HepG2 (cell line): ENCODE results near the gene MAP10. TPM values are rescaled to one million over a fixed set of nuclear protein-coding genes. Genes with fewer than 3 reads are reported as not detected.

Experiments
- ATAC-seq: fragments of 200-7000 bp; cut with Tn5 transposase; 3 replicates; pipeline ENCODE4 v1.9.1; 2020; ENCODE audit warnings: mild to moderate bottlenecking, moderate library complexity
- BruUV-seq: library from RNA; stranded (reverse); fragments of 400-500 nt; replicated peaks from 2 replicates; lab custom pipeline; 2021; lab: Mats Ljungman, UMichigan
- CTCF ChIA-PET: fragments of 300-600 bp; formaldehyde crosslinking; extraction: SDS; loops from one replicate; lab custom pipeline; 2021; ENCODE audit warnings: low total read pairs, inconsistent platforms, low intra/inter-chr PET ratio; lab: Yijun Ruan, JAX
- POLR2A ChIA-PET: fragments of 350-600 bp; sonication (Branson Sonifier 250); formaldehyde crosslinking; loops from one replicate; lab custom pipeline; 2020; ENCODE audit warnings: antibody characterized with exemption, inconsistent platforms; lab: Yijun Ruan, JAX
- DNase-seq: peaks from one replicate; pipeline ENCODE4 v3.0.0-alpha.2; 2015; ENCODE audit warnings: low spot score
- FAIRE-seq: peaks from 3 replicates; lab custom pipeline; 2011; peaks lifted over from hg19 to GRCh38; lab: Jason Lieb, UNC
- H2AFZ ChIP-seq: one replicate; pipeline ENCODE4 v1.6.1; 2011; ENCODE audit warnings: low read length, inconsistent platforms
- H3K27ac ChIP-seq: fragments of 300-600 bp; 3 replicates; pipeline ENCODE4 v1.8.0; 2011; ENCODE audit warnings: mixed run types, mild to moderate bottlenecking, mixed read lengths, low read length, inconsistent platforms; ENCODE audit not compliant: insufficient read depth; ENCODE audit errors: extremely low read length
- H3K27me3 ChIP-seq, 2 experiments: fragments of 200-600 bp in 1 of 2; 2 replicates in 1 of 2; 3 replicates in 1 of 2; pipeline versions ENCODE4 v1.6.0 to v1.8.0; 2011; ENCODE audit warnings: low read length in 2 of 2, mild to moderate bottlenecking in 2 of 2, moderate library complexity in 2 of 2, inconsistent platforms in 1 of 2; ENCODE audit not compliant: insufficient read depth in 2 of 2, control insufficient read depth in 1 of 2
- H3K36me3 ChIP-seq, 2 experiments: fragments of 200-600 bp in 1 of 2; replicated peaks in 1 of 2; 2 replicates in 1 of 2; 3 replicates in 1 of 2; pipeline versions ENCODE4 v1.5.1 to v1.8.0; 2011; ENCODE audit warnings: low read length in 2 of 2, inconsistent platforms in 1 of 2; ENCODE audit not compliant: insufficient read depth in 2 of 2, control insufficient read depth in 1 of 2
- H3K4me1 ChIP-seq: 2 replicates; pipeline ENCODE4 v1.5.1; 2012; ENCODE audit warnings: low read length, inconsistent platforms; ENCODE audit not compliant: insufficient read depth
- H3K4me2 ChIP-seq: 2 replicates; pipeline ENCODE4 v1.6.0; 2011; ENCODE audit warnings: low read depth, low read length, inconsistent platforms
- H3K4me3 ChIP-seq, 3 experiments: fragments of 200-600 bp in 1 of 3; sonication (generic), shearing (Covaris generic) in 1 of 3; replicated peaks in 1 of 3; 2 replicates each; pipeline ENCODE4 v1.5.1; 2011 to 2016; ENCODE audit warnings: low read length in 3 of 3, inconsistent platforms in 2 of 3, low read depth in 2 of 3, mild to moderate bottlenecking in 2 of 3, control low read depth in 1 of 3, mixed read lengths in 1 of 3; ENCODE audit not compliant: insufficient read depth in 1 of 3
- H3K79me2 ChIP-seq: one replicate; pipeline ENCODE4 v1.6.1; 2011; ENCODE audit warnings: low read length, inconsistent platforms; ENCODE audit not compliant: insufficient read depth
- H3K9ac ChIP-seq: 2 replicates; pipeline ENCODE4 v1.6.0; 2011; ENCODE audit warnings: mild to moderate bottlenecking, low read depth, low read length, inconsistent platforms; ENCODE audit not compliant: insufficient read depth
- H3K9me3 ChIP-seq: 2 replicates; pipeline ENCODE4 v1.5.1; 2012; ENCODE audit warnings: mild to moderate bottlenecking, low read length
- H4K20me1 ChIP-seq: 2 replicates; pipeline ENCODE4 v1.6.0; 2011; ENCODE audit warnings: inconsistent platforms, mild to moderate bottlenecking, low read length, moderate library complexity; ENCODE audit not compliant: insufficient read depth
- NBN ChIP-seq: fragments of 450-650 bp; conservative IDR thresholded peaks from 2 replicates; pipeline ENCODE4 v1.6.1; 2017
- NFKB2 ChIP-seq: sonication (generic); formaldehyde crosslinking; IDR thresholded peaks from 2 replicates; pipeline ENCODE4 v1.4.0; 2020; ENCODE audit warnings: missing genetic modification reagents, borderline replicate concordance
- RELA ChIP-seq: sonication (generic); formaldehyde crosslinking; IDR thresholded peaks from 2 replicates; pipeline ENCODE4 v1.4.0; 2020; ENCODE audit warnings: missing genetic modification reagents
- SOX13 ChIP-seq, 3 experiments: fragments of 450-650 bp in 1 of 3; sonication (generic) in 1 of 3; formaldehyde crosslinking in 1 of 3; IDR thresholded peaks in 2 of 3; conservative IDR thresholded peaks in 1 of 3; 2 replicates each; pipeline versions ENCODE4 v1.5.0 to v1.6.1; 2016 to 2020; ENCODE audit warnings: antibody characterized with exemption in 1 of 3, mild to moderate bottlenecking in 1 of 3, missing compliant biosample characterization in 1 of 3, missing genetic modification reagents in 1 of 3, moderate library complexity in 1 of 3
- YEATS2 ChIP-seq: sonication (generic); formaldehyde crosslinking; IDR thresholded peaks from 2 replicates; pipeline ENCODE4 v1.4.0; 2020; ENCODE audit warnings: missing genetic modification reagents, borderline replicate concordance
- ZNF256 ChIP-seq: sonication (generic); formaldehyde crosslinking; conservative IDR thresholded peaks from 2 replicates; pipeline ENCODE4 v1.4.0; 2020; ENCODE audit warnings: missing genetic modification reagents
- ZNF407 ChIP-seq: sonication (generic); formaldehyde crosslinking; IDR thresholded peaks from one replicate; pipeline ENCODE4 v1.5.1; 2020; ENCODE audit warnings: mild to moderate bottlenecking, missing genetic modification reagents; ENCODE audit errors: not compliant biosample characterization
- ZNF850 ChIP-seq: sonication (generic); formaldehyde crosslinking; conservative IDR thresholded peaks from 2 replicates; pipeline ENCODE4 v1.9.0; 2021; ENCODE audit warnings: mild to moderate bottlenecking, missing genetic modification reagents
- ZNF883 ChIP-seq: sonication (generic); formaldehyde crosslinking; IDR thresholded peaks from 2 replicates; pipeline ENCODE4 v1.5.1; 2020; ENCODE audit warnings: mild to moderate bottlenecking, missing genetic modification reagents; ENCODE audit errors: not compliant biosample characterization
- WGBS: methylation state at CpG from one replicate; pipeline ENCODE4 v1.1.6; 2017; ENCODE audit warnings: low lambda C conversion rate; 5-methylcytosine and 5-hydroxymethylcytosine counted together
- in situ Hi-C: cut with HindIII; loops from 2 replicates; pipeline ENCODE4 v1.10.0; 2017; ENCODE audit warnings: low pct_unique_long_range_greater_than_20kb; ENCODE audit not compliant: extremely low pct_ligation_motif_present
- intact Hi-C: fragments of 100-400 bp; cut with micrococcal nuclease; formaldehyde crosslinking; loops from one replicate; pipeline ENCODE4 v1.10.0; 2022; ENCODE audit not compliant: unreplicated experiment
- polyA plus RNA-seq, 8 experiments: library from polyadenylated mRNA; depleted of rRNA in 3 of 8; stranded (reverse) in 7 of 8; unstranded in 1 of 8; fragments of >200 nt; fragmentation: Illumina TruSeq in 4 of 8; extraction: Trizol in 4 of 8; gene quantifications; 2 replicates each; pipeline versions ENCODE4 v1.2.1 to v1.2.3, GENCODE V29; 2011 to 2016; ENCODE audit warnings: low read depth in 4 of 8, missing spikeins in 1 of 8, mixed read lengths in 1 of 8; ENCODE audit not compliant: insufficient read depth in 1 of 8
- total RNA-seq, 5 experiments: library from RNA; depleted of rRNA; stranded (reverse); fragments of >200 nt; fragmentation: Illumina TruSeq; extraction: Trizol; gene quantifications; 2 replicates each; pipeline ENCODE4 v1.2.3, GENCODE V29; 2016; ENCODE audit warnings: low read depth in 1 of 5
- TF ChIP-seq, protein P1 (sequence below): sonication (generic); formaldehyde crosslinking; IDR thresholded peaks from 2 replicates; pipeline ENCODE4 v1.4.0; 2020; ENCODE audit warnings: missing genetic modification reagents
- TF ChIP-seq, protein P2 (sequence below): sonication (generic); formaldehyde crosslinking; IDR thresholded peaks from 2 replicates; pipeline ENCODE4 v1.8.1; 2023; ENCODE audit warnings: mild to moderate bottlenecking, missing genetic modification reagents, borderline replicate concordance
- TF ChIP-seq, protein P3 (sequence below): sonication (generic); formaldehyde crosslinking; IDR thresholded peaks from 2 replicates; pipeline ENCODE4 v1.8.1; 2023; ENCODE audit warnings: mild to moderate bottlenecking, inconsistent platforms, moderate library complexity, missing genetic modification reagents, borderline replicate concordance

MAP10 gene
- total and polyA plus RNA-seq, 2 of the 13 experiments (the other 11 are each of a cell fraction or from before 2014, with no cell fraction given) = not detected

- in situ Hi-C loops (no loop called here), intact Hi-C loops (no loop called here)
- Histone ChIP-seq H3K36me3 (no peaks in the 10 kb centered on the region), H4K20me1 (no peaks in the 10 kb centered on the region), H3K9ac (no peak overlapping the region), H2AFZ (no peak overlapping the region), H3K79me2 (no peaks in the 10 kb centered on the region), H3K4me3 (no peak overlapping the region), H3K27ac (no peak overlapping the region), H3K9me3 (no peaks in the 10 kb centered on the region), H3K27me3 (no peaks in the 10 kb centered on the region), H3K4me2 (no peak overlapping the region), H3K4me1 (0 out of 2 replicates have a peak, but pooled peaks cover 7% of the 10 kb centered on the region)
- DNase-seq (no peak), ATAC-seq (no peak), FAIRE-seq (no peak)
- POLR2A ChIA-PET = no interaction called here
- CTCF ChIA-PET = no interaction called here
- BruUV-seq = no TSS peak
- 0% methylated on average over 3 of the region's 3 CpGs for WGBS
- TF ChIP-seq, protein P1, sequence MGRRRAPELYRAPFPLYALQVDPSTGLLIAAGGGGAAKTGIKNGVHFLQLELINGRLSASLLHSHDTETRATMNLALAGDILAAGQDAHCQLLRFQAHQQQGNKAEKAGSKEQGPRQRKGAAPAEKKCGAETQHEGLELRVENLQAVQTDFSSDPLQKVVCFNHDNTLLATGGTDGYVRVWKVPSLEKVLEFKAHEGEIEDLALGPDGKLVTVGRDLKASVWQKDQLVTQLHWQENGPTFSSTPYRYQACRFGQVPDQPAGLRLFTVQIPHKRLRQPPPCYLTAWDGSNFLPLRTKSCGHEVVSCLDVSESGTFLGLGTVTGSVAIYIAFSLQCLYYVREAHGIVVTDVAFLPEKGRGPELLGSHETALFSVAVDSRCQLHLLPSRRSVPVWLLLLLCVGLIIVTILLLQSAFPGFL (CRISPR knock-in tag) = no peak
- TF ChIP-seq ZNF256 (CRISPR knock-in tag) (no peak), RELA (CRISPR knock-in tag) (no peak), NBN (no peak), YEATS2 (CRISPR knock-in tag) (no peak), ZNF407 (CRISPR knock-in tag) (no peak), ZNF883 (CRISPR knock-in tag) (no peak), SOX13 (IDR thresholded peaks at IDR 0.05) (no peak), SOX13 (CRISPR knock-in tag; conservative IDR thresholded peaks at IDR 0.05 in 1 of 2, IDR thresholded peaks at IDR 0.05 in 1 of 2) (no peak), NFKB2 (CRISPR knock-in tag) (no peak), ZNF850 (CRISPR knock-in tag) (no peak)
- TF ChIP-seq, protein P2, sequence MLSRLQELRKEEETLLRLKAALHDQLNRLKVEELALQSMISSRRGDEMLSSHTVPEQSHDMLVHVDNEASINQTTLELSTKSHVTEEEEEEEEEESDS (CRISPR knock-in tag) = no peak
- TF ChIP-seq, protein P3, sequence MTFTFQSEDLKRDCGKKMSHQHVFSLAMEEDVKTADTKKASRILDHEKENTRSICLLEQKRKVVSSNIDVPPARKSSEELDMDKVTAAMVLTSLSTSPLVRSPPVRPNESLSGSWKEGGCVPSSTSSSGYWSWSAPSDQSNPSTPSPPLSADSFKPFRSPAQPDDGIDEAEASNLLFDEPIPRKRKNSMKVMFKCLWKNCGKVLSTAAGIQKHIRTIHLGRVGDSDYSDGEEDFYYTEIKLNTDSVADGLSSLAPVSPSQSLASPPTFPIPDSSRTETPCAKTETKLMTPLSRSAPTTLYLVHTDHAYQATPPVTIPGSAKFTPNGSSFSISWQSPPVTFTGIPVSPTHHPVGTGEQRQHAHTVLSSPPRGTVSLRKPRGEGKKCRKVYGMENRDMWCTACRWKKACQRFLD (CRISPR knock-in tag) = no peak
These were observed 28.9 kb downstream of the MAP10 start for GRCh38 chr1:232834066-232834465.
